Epidermal melanocyte (primary cell): ENCODE data around the gene USP17L21.
"Not testable (repeated sequence)": the region's sequence is repeated elsewhere in the genome, so short reads cannot be mapped to it uniquely, and the experiment has no call there.

Experiments used
- DNase-seq: peaks from one replicate; pipeline ENCODE4 v3.0.0; 2011; ENCODE audit warnings: low spot score; ENCODE audit not compliant: insufficient read length

USP17L21 gene

GRCh38 chr4:9262572-9262971, at the start of gene USP17L21:
USP17L21 (plus strand) TSS chr4:9262872; CDS start chr4:9262872, 0 bp downstream.
- DNase-seq, result not testable (repeated sequence)

GRCh38 chr4:9214701-9215100, 48.0 kb upstream of the USP17L21 start:
- DNase-seq, result not testable (repeated sequence)

GRCh38 chr4:9215105-9215504, 47.6 kb upstream of the USP17L21 start, which contains the start of gene USP17L11:
USP17L11 (plus strand) TSS chr4:9215405; CDS start chr4:9215405, 0 bp downstream.
- DNase-seq, result not testable (repeated sequence)

- not testable (repeated sequence) for DNase-seq
These were observed 42.8 kb upstream of the USP17L21 start, which contains the start of gene USP17L12 for GRCh38 chr4:9219852-9220251. USP17L12 (plus strand) TSS chr4:9220152; CDS start chr4:9220152, 0 bp downstream.

GRCh38 chr4:9224596-9224995, 38.1 kb upstream of the USP17L21 start, which contains the start of gene USP17L13:
USP17L13 (plus strand) TSS chr4:9224896; CDS start chr4:9224896, 0 bp downstream.
- not testable (repeated sequence) for DNase-seq

- DNase-seq, result not testable (repeated sequence)
These were observed 32.4 kb upstream of the USP17L21 start for GRCh38 chr4:9230249-9230648.

GRCh38 chr4:9234085-9234484, 28.6 kb upstream of the USP17L21 start, which contains the start of gene USP17L15:
USP17L15 (plus strand) TSS chr4:9234385; CDS start chr4:9234385, 0 bp downstream.
- DNase-seq, result not testable (repeated sequence)

GRCh38 chr4:9238461-9238860, 24.2 kb upstream of the USP17L21 start:
- DNase-seq, result not testable (repeated sequence)

- not testable (repeated sequence) for DNase-seq
These were observed 19.1 kb upstream of the USP17L21 start, which contains the start of gene USP17L17 for GRCh38 chr4:9243579-9243978. USP17L17 (plus strand) TSS chr4:9243879; CDS start chr4:9243879, 0 bp downstream.

GRCh38 chr4:9247953-9248680, 14.6 kb upstream of the USP17L21 start, which contains the start of gene USP17L18:
USP17L18 (plus strand) TSS chr4:9248630; CDS start chr4:9248630, 0 bp downstream.
- not testable (repeated sequence) for DNase-seq

GRCh38 chr4:9253078-9253477, 9.6 kb upstream of the USP17L21 start, which contains the start of gene USP17L19:
USP17L19 (plus strand) TSS chr4:9253378; CDS start chr4:9253378, 0 bp downstream.
- not testable (repeated sequence) for DNase-seq

- not testable (repeated sequence) for DNase-seq
These were observed 4.8 kb upstream of the USP17L21 start, which contains the start of gene USP17L20 for GRCh38 chr4:9257824-9258223. USP17L20 (plus strand) TSS chr4:9258124; CDS start chr4:9258124, 0 bp downstream.

GRCh38 chr4:9267319-9267718, 4.6 kb downstream of the USP17L21 start, which contains the start of gene USP17L22:
USP17L22 (plus strand) TSS chr4:9267619; CDS start chr4:9267619, 0 bp downstream.
- not testable (repeated sequence) for DNase-seq

- DNase-seq, result not testable (repeated sequence)
These were observed 9.0 kb downstream of the USP17L21 start for GRCh38 chr4:9271719-9272118.
